Pancreas (tissue), 10 donors: ENCODE results near the gene SOD3. TPM values are rescaled to one million over a fixed set of nuclear protein-coding genes. Genes with fewer than 3 reads are reported as not detected.
A peak's percentile ranks its signal among the peaks of the same experiment; 100 is the strongest.

Experiments used
- ATAC-seq, 4 donors: fragments of 200-7000 bp; cut with Tn5 transposase; one replicate each; pipeline versions ENCODE4 v1.8.0 to v1.9.1; 2020; ENCODE audit warnings: mild to moderate bottlenecking in 4 of 4, moderate library complexity in 4 of 4
- DNase-seq, 6 donors: peaks; one replicate each; pipeline ENCODE4 v3.0.0-alpha.2; 2020
- FAIRE-seq: peaks from 2 replicates; lab custom pipeline; 2012; peaks lifted over from hg19 to GRCh38; lab: Jason Lieb, UNC
- H3K27ac ChIP-seq, 4 donors: fragments of 200-600 bp; sonication (generic); 1 replicate in 3 of 4; 2 replicates in 1 of 4; pipeline versions ENCODE4 v1.5.0 to v1.8.0; 2020
- H3K27me3 ChIP-seq, 4 donors: fragments of 200-600 bp; one replicate each; pipeline ENCODE4 v1.8.0; 2021
- H3K36me3 ChIP-seq, 3 donors: fragments of 200-600 bp; sonication (generic) in 1 of 3; one replicate each; pipeline versions ENCODE4 v1.5.0 to v1.8.0; 2020 to 2021
- H3K4me1 ChIP-seq, 3 donors: fragments of 200-600 bp; one replicate each; pipeline ENCODE4 v1.8.0; 2021
- H3K4me3 ChIP-seq, 4 donors: fragments of 200-600 bp; sonication (generic) in 2 of 4; one replicate each; pipeline versions ENCODE4 v1.5.0 to v1.8.0; 2020 to 2021
- H3K9me3 ChIP-seq, 4 donors: fragments of 200-600 bp; one replicate each; pipeline ENCODE4 v1.8.0; 2021
- WGBS, 2 donors: extraction: QIAGEN DNeasy Blood & Tissue Kit; methylation state at CpG; one replicate each; pipeline ENCODE4 v1.1.7; 2013; 5-methylcytosine and 5-hydroxymethylcytosine counted together
- intact Hi-C, 3 donors: fragments of 100-400 bp; cut with DNase I; formaldehyde crosslinking; loops; one replicate each; pipeline versions ENCODE4 v1.11.1 to v1.14.2; 2022
- polyA plus RNA-seq, 2 donors: library from polyadenylated mRNA; stranded (reverse); fragments of 200-250 nt; gene quantifications; one replicate each; pipeline ENCODE4 v1.2.3, GENCODE V29; 2013
- total RNA-seq, 6 donors: library from RNA; stranded (reverse); fragmentation: NEBNext Ultra II Directional in 4 of 6; extraction: Animal tissue kit (Norgen Biotek cat#: 25700) in 4 of 6; gene quantifications; one replicate each; pipeline versions ENCODE4 v1.2.1 to v1.2.4, GENCODE V29; 2021 to 2023
- TF ChIP-seq, protein P1 (sequence below), 4 donors: fragments of 200-600 bp; sonication (generic) in 3 of 4; IDR thresholded peaks; one replicate each; pipeline versions ENCODE4 v1.5.0 to v1.8.0; 2021; ENCODE audit warnings: antibody characterized with exemption in 4 of 4
- donor health status: healthy with polysubstance abuse.
- donor health status: DM: no; HTN: no; CAD: no; lungs with moderate emphysema.
- donor health status: DM: no; HTN: no; CAD: no.
- donor health status: control.
- donor health status: control.
- donor health status: Bipolar disorder and iron deficiency.
- donor health status: DM: yes; HTN: yes; CAD: no.
- donor health status: DM: no; HTN: no; CAD: no.
- donor health status: DM: no; HTN: no; CAD: no.
- donor health status: DM: yes; HTN: yes; CAD: no.

SOD3 gene
- total and polyA plus RNA-seq, 8 donors = 21.2 to 43.9 (median 37.2) TPM

- peak; percentile 5 to 32 (median 19) for ATAC-seq
- H3K4me3 ChIP-seq = peak overlapping the region in 3 of 4 donors; percentile 9 to 37 (median 31)
- FAIRE-seq = no peak
Observed at GRCh38 chr4:24795666-24796381, 451 bp downstream of the SOD3 start.

GRCh38 chr4:24796620-24797019 lies 1.2 kb downstream of the SOD3 start:
- Histone ChIP-seq H3K27ac (no peak overlapping the region), H3K4me3 (no peak overlapping the region), H3K36me3 (no peaks in the 10 kb centered on the region), H3K9me3 (no peaks in the 10 kb centered on the region), H3K4me1 (peaks cover 0 to 6% (median 0%) of the 10 kb centered on the region in 3 donors), H3K27me3 (no peaks in the 10 kb centered on the region)
- ATAC-seq (no peak), FAIRE-seq (no peak), DNase-seq (no peak)
- intact Hi-C loops = no loop called here
- TF ChIP-seq, protein P1, sequence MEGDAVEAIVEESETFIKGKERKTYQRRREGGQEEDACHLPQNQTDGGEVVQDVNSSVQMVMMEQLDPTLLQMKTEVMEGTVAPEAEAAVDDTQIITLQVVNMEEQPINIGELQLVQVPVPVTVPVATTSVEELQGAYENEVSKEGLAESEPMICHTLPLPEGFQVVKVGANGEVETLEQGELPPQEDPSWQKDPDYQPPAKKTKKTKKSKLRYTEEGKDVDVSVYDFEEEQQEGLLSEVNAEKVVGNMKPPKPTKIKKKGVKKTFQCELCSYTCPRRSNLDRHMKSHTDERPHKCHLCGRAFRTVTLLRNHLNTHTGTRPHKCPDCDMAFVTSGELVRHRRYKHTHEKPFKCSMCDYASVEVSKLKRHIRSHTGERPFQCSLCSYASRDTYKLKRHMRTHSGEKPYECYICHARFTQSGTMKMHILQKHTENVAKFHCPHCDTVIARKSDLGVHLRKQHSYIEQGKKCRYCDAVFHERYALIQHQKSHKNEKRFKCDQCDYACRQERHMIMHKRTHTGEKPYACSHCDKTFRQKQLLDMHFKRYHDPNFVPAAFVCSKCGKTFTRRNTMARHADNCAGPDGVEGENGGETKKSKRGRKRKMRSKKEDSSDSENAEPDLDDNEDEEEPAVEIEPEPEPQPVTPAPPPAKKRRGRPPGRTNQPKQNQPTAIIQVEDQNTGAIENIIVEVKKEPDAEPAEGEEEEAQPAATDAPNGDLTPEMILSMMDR (IDR thresholded peaks at IDR 0.05) = no peak

More at GRCh38 chr4:24795666-24796381, 451 bp downstream of the SOD3 start:
- H3K27ac ChIP-seq = peak overlapping the region; percentile 58 to 78 (median 62)
- no peaks in the 10 kb centered on the region for H3K36me3 ChIP-seq
- H3K4me1 ChIP-seq = peaks cover 0 to 6% (median 0%) of the 10 kb centered on the region in 3 donors
- H3K9me3 ChIP-seq = no peaks in the 10 kb centered on the region
- intact Hi-C loops = no loop called here
- WGBS, 2 donors = 19% methylated on average over 9 of the region's 9 CpGs
- no peaks in the 10 kb centered on the region for H3K27me3 ChIP-seq
- no peak for DNase-seq
- TF ChIP-seq, protein P1 (IDR thresholded peaks at IDR 0.05) = no peak

GRCh38 chr4:24798036-24798610 lies 2.8 kb downstream of the SOD3 start:
- no peaks in the 10 kb centered on the region for H3K9me3 ChIP-seq
- FAIRE-seq = no peak
- ATAC-seq = no peak
- H3K27ac ChIP-seq = no peak overlapping the region
- H3K4me3 ChIP-seq = no peak overlapping the region
- H3K36me3 ChIP-seq = no peaks in the 10 kb centered on the region
- H3K4me1 ChIP-seq = peaks cover 0 to 6% (median 0%) of the 10 kb centered on the region in 3 donors
- H3K27me3 ChIP-seq = no peaks in the 10 kb centered on the region
- TF ChIP-seq, protein P1 (IDR thresholded peaks at IDR 0.05) = no peak
- 69 to 70% methylated on average over 5 of the region's 5 CpGs for WGBS, 2 donors
- no peak for DNase-seq
- intact Hi-C loops = no loop called here

DNA sequence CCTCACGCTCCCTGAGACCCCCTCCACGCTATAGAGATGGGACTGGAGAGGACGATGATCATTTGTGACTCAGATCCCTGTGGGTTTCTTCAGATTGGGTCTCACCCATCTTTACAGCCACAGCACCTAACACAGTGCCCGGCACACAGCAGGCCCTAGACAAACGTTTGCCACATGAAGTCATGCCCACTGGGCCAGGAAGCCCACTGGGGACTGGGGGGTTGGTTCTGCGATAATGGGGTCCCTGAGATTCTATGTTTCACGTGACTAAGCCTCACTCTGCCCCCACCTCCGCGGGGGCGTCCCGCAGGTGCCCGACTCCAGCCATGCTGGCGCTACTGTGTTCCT lies 3.8 kb downstream of the SOD3 start:
- Histone ChIP-seq H3K9me3 (no peaks in the 10 kb centered on the region), H3K4me1 (peaks cover 0 to 6% (median 0%) of the 10 kb centered on the region in 3 donors), H3K4me3 (no peak overlapping the region), H3K27me3 (no peaks in the 10 kb centered on the region), H3K36me3 (no peaks in the 10 kb centered on the region), H3K27ac (no peak overlapping the region)
- ATAC-seq (no peak), FAIRE-seq (no peak), DNase-seq (no peak)
- 84 to 87% methylated on average over 13 of the region's 13 CpGs for WGBS, 2 donors
- TF ChIP-seq, protein P1 (IDR thresholded peaks at IDR 0.05) = no peak
- intact Hi-C loops = no loop called here
